ENCODE results near the gene PRR9.
A peak's percentile ranks its signal among the peaks of the same experiment; 100 is the strongest.

Gene PRR9

GRCh38 chr1:153251988-153252387, 34.6 kb downstream of the PRR9 start:
- no peak for DNase-seq (ENCODE audit: low spot score)
- TF ChIP-seq CTCF (IDR thresholded peaks at IDR 0.05; ENCODE audit: extremely low read depth, missing control alignments), result no peak

- no peak for DNase-seq (ENCODE audit: low spot score)
- no peak for TF ChIP-seq CTCF (IDR thresholded peaks at IDR 0.05; ENCODE audit: extremely low read depth, missing control alignments)
These were observed 35.7 kb downstream of the PRR9 start for GRCh38 chr1:153253076-153253475.

- no peak for DNase-seq (ENCODE audit: low spot score)
- TF ChIP-seq CTCF (IDR thresholded peaks at IDR 0.05; ENCODE audit: extremely low read depth, missing control alignments), result no peak
These were observed 36.3 kb downstream of the PRR9 start for GRCh38 chr1:153253693-153254092.

- DNase-seq (ENCODE audit: low spot score), result no peak
These were observed 42.0 kb downstream of the PRR9 start, which contains the start of gene LORICRIN for GRCh38 chr1:153259387-153259786. Gene LORICRIN (plus strand): TSS chr1:153259687. CDS start chr1:153260950, 1,263 bp downstream.

GRCh38 chr1:153260585-153261280, 43.3 kb downstream of the PRR9 start:
- peak; percentile 49 for DNase-seq (ENCODE audit: low spot score)
- TF ChIP-seq CTCF (IDR thresholded peaks at IDR 0.05; ENCODE audit: extremely low read depth, missing control alignments), result no peak

More at GRCh38 chr1:153259387-153259786, 42.0 kb downstream of the PRR9 start, which contains the start of gene LORICRIN:
- no peak for TF ChIP-seq CTCF (IDR thresholded peaks at IDR 0.05; ENCODE audit: extremely low read depth, missing control alignments)

GRCh38 chr1:153261281-153262069, 44.1 kb downstream of the PRR9 start:
- TF ChIP-seq CTCF (IDR thresholded peaks at IDR 0.05; ENCODE audit: extremely low read depth, missing control alignments), result no peak
- peak; percentile 51 for DNase-seq (ENCODE audit: low spot score)

- no peak for TF ChIP-seq CTCF (IDR thresholded peaks at IDR 0.05; ENCODE audit: extremely low read depth, missing control alignments)
- DNase-seq (ENCODE audit: low spot score), result no peak
These were observed 44.6 kb downstream of the PRR9 start for GRCh38 chr1:153262070-153262366.

Data from GM20000 (cell line).